Hepatocyte (in vitro differentiated cells): ENCODE results near the gene FASN.

Experiments
- CTCF ChIP-seq: fragments of 200-600 bp; sonication (generic); IDR thresholded peaks from 2 replicates; pipeline ENCODE4 v1.5.1; 2016; ENCODE audit warnings: antibody characterized with exemption, mild to moderate bottlenecking; ENCODE audit not compliant: poor library complexity
- EZH2 ChIP-seq: fragments of 200-600 bp; sonication (generic); IDR thresholded peaks from 2 replicates; pipeline ENCODE4 v1.6.1; 2016; ENCODE audit warnings: antibody characterized with exemption, mild to moderate bottlenecking, borderline replicate concordance
- EZH2phosphoT487 ChIP-seq: fragments of 200-600 bp; sonication (generic); IDR thresholded peaks from one replicate; pipeline ENCODE4 v1.6.1; 2018; ENCODE audit warnings: antibody characterized with exemption, mild to moderate bottlenecking, low read depth, moderate library complexity; ENCODE audit not compliant: unreplicated experiment, severe bottlenecking

- TF ChIP-seq CTCF (no peak), EZH2phosphoT487 (no peak), EZH2 (no peak)
These were observed 39.2 kb downstream of the FASN start for GRCh38 chr17:82058855-82059249.
